Stimulated activated CD8-positive, alpha-beta memory T cell treated with anti-CD3 and anti-CD28 coated beads, Interleukin-15, amount 100 ng/mL, for 48 hours (primary cell): Measurements from ENCODE around the gene DOCK10.

Experiments
- DNase-seq, 2 donors: peaks; one replicate each; pipeline ENCODE4 v3.0.0-alpha.2; 2020; ENCODE audit warnings: low read depth in 2 of 2

DOCK10 gene

GRCh38 chr2:224982226-224982625, 60.0 kb downstream of the DOCK10 start:
- DNase-seq: no peak

- no peak for DNase-seq
These were observed 65.4 kb downstream of the DOCK10 start for GRCh38 chr2:224976629-224977525.

GRCh38 chr2:224975761-224976160, 66.5 kb downstream of the DOCK10 start:
- DNase-seq: no peak

GRCh38 chr2:224973112-224974016, 68.9 kb downstream of the DOCK10 start:
- no peak for DNase-seq

DNA sequence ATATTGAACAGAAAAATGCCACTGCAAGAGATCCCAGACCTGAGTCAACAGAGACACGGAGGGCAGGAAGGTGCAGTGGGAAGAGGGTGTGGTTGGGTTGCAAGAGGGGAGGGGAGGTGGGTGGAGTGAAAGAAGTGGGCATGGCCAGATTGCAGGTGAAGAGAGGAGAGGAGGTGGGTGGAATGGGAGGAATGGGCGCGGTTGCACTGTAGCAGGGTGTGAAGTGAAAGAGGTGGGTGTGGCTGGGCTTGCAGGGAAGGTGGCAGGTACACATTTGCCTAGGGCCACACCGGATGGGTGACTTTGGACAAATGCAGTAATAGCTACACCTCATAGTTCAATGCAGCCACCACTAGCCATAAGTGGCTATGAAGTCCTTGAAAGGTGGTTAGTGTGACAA, 71.1 kb downstream of the DOCK10 start:
- no peak for DNase-seq

DNA sequence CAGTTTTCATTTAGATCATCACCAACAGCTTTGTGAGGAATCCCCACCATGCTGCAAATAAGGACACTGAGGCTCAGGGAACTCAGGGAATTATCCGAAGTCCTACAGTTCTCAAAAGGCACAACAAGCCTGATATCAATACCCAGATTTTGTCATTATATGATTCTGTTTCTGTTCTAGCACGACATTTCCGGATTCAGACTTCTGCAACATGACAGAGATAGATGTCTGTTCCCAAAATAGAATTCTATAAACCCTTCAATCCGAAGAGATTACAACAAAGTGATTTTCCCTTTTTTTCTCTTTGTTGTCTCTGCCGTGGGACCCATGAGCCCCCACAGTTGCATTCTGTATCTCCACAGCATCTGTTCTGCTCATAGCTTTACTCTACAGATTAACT, 72.0 kb downstream of the DOCK10 start:
- DNase-seq: no peak

DNA sequence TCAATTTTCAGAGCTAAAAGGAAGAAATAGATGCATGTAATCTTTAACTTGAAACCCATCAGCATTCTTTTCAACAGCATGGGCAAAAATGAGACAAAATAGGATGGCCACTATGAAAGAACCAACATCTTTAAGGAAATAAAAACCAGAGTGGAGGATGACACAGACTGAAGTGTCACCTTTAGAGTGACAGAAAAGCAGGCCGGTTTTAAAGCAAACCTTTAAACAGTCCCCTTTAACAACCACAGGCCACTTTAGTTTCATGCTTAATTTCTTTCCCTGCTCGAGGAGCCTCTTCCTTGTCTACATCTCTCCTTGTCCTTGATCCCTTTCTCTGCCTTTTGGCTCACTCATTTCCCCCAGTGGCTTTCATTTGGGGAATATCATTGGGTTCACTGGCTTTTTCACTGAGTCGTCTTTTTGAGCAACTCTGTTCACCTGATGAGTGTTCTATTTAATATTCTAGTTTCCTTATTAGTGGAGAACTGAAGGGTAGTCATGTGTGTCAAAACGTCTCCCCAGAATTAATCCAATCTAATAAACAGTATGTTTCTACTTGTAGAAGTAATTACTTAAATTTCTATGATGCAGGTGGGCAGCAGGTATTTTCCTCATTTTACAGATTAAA, 72.5 kb downstream of the DOCK10 start:
- DNase-seq: no peak

GRCh38 chr2:224969095-224969494, 73.2 kb downstream of the DOCK10 start:
- DNase-seq: no peak

GRCh38 chr2:224968051-224968450, 74.2 kb downstream of the DOCK10 start:
- no peak for DNase-seq

DNA sequence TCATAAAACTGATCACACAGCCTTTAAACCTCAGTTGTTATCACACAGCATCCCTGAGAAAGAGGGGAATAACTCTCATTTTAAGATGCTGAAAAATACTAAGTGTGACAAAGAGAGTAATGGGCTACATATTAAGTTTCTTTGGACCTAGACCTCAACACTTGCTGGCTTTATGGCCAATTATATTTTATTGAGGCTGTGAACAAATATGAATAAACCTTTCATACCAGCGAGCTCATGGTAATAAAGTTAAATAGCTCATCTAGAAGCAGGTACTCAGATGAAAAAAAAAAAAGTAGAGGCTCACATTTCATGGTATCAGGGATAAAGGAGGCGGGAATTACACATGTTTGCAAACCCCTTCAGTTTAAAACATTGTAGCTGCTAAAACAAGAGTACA, 75.7 kb downstream of the DOCK10 start:
- no peak for DNase-seq

DNA sequence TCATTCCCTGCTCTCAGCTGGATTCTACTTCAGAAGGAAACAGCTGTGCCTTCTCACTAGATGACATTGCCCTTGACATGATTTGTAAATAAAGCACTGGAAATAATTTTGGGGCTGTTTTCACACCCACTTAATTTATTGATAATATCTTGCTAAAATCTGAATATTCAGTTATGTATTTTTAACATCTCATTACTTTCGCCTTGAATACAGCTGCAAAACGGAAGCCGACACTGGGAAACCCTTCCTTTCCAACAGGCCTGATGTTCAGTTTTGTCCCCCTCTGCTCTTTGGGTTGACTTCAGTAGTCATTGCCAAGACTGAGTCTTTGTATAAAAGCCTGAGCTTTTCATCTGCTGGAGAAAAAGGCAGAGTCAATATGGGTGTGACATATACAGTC, 82.7 kb downstream of the DOCK10 start:
- no peak for DNase-seq

GRCh38 chr2:224958873-224959272, 83.4 kb downstream of the DOCK10 start:
- no peak for DNase-seq

DNA sequence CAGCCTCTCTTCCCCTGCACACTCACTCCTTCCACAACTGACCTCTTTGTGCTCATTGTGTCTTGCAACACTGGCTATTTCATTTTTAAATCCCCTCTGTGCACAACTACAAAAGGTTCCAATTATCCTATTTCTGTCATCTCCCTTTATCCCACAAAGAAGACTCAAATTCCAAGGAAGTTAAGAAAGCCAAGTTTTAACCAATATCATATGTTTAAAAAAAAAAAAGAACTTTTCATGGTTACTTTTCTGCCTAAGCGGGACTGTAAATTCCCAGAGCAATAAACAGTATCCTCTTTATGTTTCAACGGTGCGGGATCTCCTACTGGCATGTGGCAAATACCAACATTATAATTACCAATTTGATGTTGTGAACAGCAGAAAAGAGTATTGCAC, 83.8 kb downstream of the DOCK10 start:
- DNase-seq: no peak

GRCh38 chr2:224957540-224958461, 84.5 kb downstream of the DOCK10 start:
- DNase-seq: no peak

- DNase-seq: no peak
These were observed 85.6 kb downstream of the DOCK10 start for GRCh38 chr2:224956706-224957105.

GRCh38 chr2:224954980-224955379, 87.3 kb downstream of the DOCK10 start:
- no peak for DNase-seq

DNA sequence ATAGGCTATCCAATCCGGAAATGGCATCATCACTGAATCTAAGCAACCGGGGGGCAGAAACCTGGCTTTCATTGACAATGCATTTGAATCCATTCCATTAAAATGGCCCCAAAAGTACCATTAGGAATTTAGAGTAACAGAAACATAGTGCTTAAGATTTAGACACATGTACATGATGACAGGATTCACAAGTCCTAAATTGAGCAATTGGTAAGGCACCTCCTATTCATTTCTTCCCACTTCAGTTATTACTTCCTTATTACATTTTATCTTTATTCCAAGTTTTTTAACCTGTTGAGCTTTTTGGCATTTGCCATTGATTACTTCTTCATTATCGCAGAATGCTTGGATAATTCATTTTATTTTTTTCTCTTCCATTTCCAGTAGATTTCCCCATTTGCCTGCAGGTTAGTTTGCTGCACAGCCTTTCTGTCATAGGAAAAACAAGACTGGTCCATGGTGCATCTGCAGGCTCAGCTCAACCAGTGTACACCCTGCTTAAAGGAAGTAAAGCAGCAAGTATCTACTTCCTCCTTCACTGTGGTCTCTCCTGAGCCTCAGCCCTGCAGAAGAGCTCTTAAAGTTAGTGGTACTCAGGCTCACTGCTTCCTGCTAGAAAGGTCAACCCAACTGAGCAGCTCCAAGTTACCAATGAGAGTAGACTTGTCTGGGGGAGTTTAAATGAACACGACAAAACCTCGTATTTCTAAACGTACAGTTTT, 89.2 kb downstream of the DOCK10 start:
- DNase-seq: no peak

DNA sequence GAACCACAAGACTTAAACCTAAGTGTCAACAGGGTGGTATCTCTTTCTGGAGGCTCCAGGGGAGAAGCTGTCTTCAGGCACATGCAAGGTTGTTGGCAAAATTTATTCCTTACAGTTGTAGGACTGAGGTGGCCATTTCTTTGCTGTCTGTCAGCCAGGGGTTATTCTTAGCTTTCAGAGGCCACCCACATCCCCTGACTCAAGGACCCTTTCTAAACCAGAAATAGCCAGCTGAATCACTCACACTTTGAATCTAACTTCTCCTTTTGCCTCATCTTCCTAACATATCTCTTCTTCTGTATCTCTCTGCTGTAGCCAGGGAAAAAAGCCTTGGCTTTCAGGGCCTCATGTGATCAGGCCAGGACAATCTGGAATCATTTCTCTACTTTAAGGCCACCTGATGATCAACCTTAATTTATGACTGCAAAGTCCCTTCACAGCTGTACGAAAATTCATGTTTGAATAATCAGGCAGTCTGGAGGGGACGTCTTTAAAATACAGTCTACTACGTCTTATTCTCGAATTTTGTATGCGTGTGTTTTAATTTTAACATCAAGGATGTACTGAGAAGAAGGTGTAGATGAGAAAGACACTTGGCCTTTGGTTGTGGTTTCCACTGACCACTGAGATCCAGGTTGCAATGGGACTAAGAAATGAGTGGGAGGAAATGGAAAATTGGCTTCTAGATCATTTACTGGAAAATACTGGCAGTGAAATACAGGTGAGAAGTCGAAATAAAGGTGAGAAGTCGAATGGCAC, 90.4 kb downstream of the DOCK10 start:
- no peak for DNase-seq

- no peak for DNase-seq
These were observed 93.4 kb downstream of the DOCK10 start for GRCh38 chr2:224948859-224949258.

DNA sequence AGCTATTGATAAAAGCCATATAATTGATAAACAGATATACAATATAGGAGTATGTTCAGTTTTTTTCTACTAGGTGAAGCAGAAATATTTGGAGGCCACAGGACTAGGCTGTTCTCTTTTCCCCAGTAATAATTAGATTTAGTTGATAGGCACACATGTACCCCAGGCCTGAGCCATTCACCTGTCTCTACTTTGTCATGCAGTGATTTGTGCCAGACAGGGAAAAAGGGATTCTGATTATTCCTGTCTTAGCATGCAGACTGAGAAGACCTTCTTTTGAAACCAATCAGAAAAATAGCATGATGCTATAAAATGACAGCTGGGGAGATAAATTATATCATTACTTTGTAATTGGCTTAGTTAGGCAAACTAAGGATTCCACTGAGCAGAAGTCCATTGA, 94.3 kb downstream of the DOCK10 start:
- DNase-seq: no peak
